Liver (tissue), 9 donors: ENCODE results near the gene SCLY. TPM values are rescaled to one million over a fixed set of nuclear protein-coding genes. Genes with fewer than 3 reads are reported as not detected.

Experiments
- DNase-seq: peaks from one replicate; pipeline ENCODE4 v3.0.0-alpha.2; 2017; ENCODE audit warnings: low spot score
- H3K27ac ChIP-seq, 2 donors: one replicate each; pipeline ENCODE4 v1.7.0; 2013; ENCODE audit warnings: inconsistent platforms in 2 of 2, low read length in 2 of 2, control low read depth in 1 of 2, low read depth in 1 of 2, mild to moderate bottlenecking in 1 of 2
- H3K27me3 ChIP-seq, 4 donors: one replicate each; pipeline versions ENCODE4 v1.6.1 to v1.7.0; 2013; ENCODE audit warnings: low read length in 3 of 4, inconsistent platforms in 1 of 4, mild to moderate bottlenecking in 1 of 4, moderate library complexity in 1 of 4; ENCODE audit not compliant: control insufficient read depth in 4 of 4, insufficient read depth in 4 of 4
- H3K36me3 ChIP-seq, 4 donors: one replicate each; pipeline versions ENCODE4 v1.6.1 to v1.7.0; 2013; ENCODE audit warnings: low read length in 3 of 4, mild to moderate bottlenecking in 3 of 4, low read depth in 1 of 4, moderate library complexity in 1 of 4; ENCODE audit not compliant: control insufficient read depth in 4 of 4, insufficient read depth in 3 of 4
- H3K4me1 ChIP-seq, 4 donors: one replicate each; pipeline versions ENCODE4 v1.6.1 to v1.7.0; 2013; ENCODE audit warnings: low read length in 3 of 4, mild to moderate bottlenecking in 3 of 4, moderate library complexity in 1 of 4; ENCODE audit not compliant: control insufficient read depth in 4 of 4, insufficient read depth in 4 of 4
- H3K4me3 ChIP-seq, 3 donors: one replicate each; pipeline versions ENCODE4 v1.6.1 to v1.7.0; 2013; ENCODE audit warnings: low read length in 3 of 3, control low read depth in 1 of 3, low read depth in 1 of 3, mild to moderate bottlenecking in 1 of 3
- H3K9ac ChIP-seq, 2 donors: one replicate each; pipeline ENCODE4 v1.7.0; 2013; ENCODE audit warnings: low read length in 2 of 2, mild to moderate bottlenecking in 2 of 2, moderate library complexity in 2 of 2, control low read depth in 1 of 2, low read depth in 1 of 2
- H3K9me3 ChIP-seq, 4 donors: one replicate each; pipeline versions ENCODE4 v1.6.1 to v1.7.0; 2013; ENCODE audit warnings: low read length in 3 of 4; ENCODE audit not compliant: control insufficient read depth in 4 of 4
- EGR1 ChIP-seq, 2 donors: IDR thresholded peaks; 2 replicates each; pipeline ENCODE4 v1.6.1; 2016 to 2018; ENCODE audit warnings: antibody characterized with exemption in 2 of 2, low read depth in 2 of 2
- FOXA1 ChIP-seq: IDR thresholded peaks from 2 replicates; pipeline ENCODE4 v1.6.1; 2016; ENCODE audit warnings: antibody characterized with exemption
- FOXA2 ChIP-seq: IDR thresholded peaks from 2 replicates; pipeline ENCODE4 v1.6.1; 2016; ENCODE audit warnings: antibody characterized with exemption
- GABPA ChIP-seq, 2 donors: IDR thresholded peaks in 1 of 2; conservative IDR thresholded peaks in 1 of 2; 2 replicates each; pipeline ENCODE4 v1.6.1; 2016; ENCODE audit warnings: antibody characterized with exemption in 2 of 2, mild to moderate bottlenecking in 1 of 2, moderate library complexity in 1 of 2
- HNF4A ChIP-seq, 2 donors: conservative IDR thresholded peaks; 2 replicates each; pipeline ENCODE4 v1.6.1; 2016; ENCODE audit warnings: antibody characterized with exemption in 2 of 2, mild to moderate bottlenecking in 2 of 2
- HNF4G ChIP-seq: IDR thresholded peaks from 2 replicates; pipeline ENCODE4 v1.6.1; 2016; ENCODE audit warnings: antibody characterized with exemption
- JUND ChIP-seq, 2 donors: IDR thresholded peaks; 2 replicates each; pipeline ENCODE4 v1.6.1; 2016; ENCODE audit warnings: antibody characterized with exemption in 2 of 2
- NR2F2 ChIP-seq: IDR thresholded peaks from 2 replicates; pipeline ENCODE4 v1.6.1; 2016; ENCODE audit warnings: antibody characterized with exemption
- RAD21 ChIP-seq, 2 donors: IDR thresholded peaks; 2 replicates each; pipeline ENCODE4 v1.6.1; 2016; ENCODE audit warnings: antibody characterized with exemption in 2 of 2, mild to moderate bottlenecking in 2 of 2
- RXRA ChIP-seq, 2 donors: IDR thresholded peaks; 2 replicates each; pipeline ENCODE4 v1.6.1; 2017 to 2018; ENCODE audit warnings: antibody characterized with exemption in 2 of 2, mild to moderate bottlenecking in 1 of 2
- SP1 ChIP-seq: IDR thresholded peaks from 2 replicates; pipeline ENCODE4 v1.6.1; 2018; ENCODE audit warnings: antibody characterized with exemption, mild to moderate bottlenecking
- TAF1 ChIP-seq: conservative IDR thresholded peaks from 2 replicates; pipeline ENCODE4 v1.6.1; 2016; ENCODE audit warnings: antibody characterized with exemption, mild to moderate bottlenecking
- YY1 ChIP-seq: IDR thresholded peaks from 2 replicates; pipeline ENCODE4 v1.6.1; 2016; ENCODE audit warnings: antibody characterized with exemption, mild to moderate bottlenecking
- WGBS: extraction: QIAGEN DNeasy Blood & Tissue Kit; methylation state at CpG from one replicate; pipeline ENCODE4 v1.1.7; 2013; 5-methylcytosine and 5-hydroxymethylcytosine counted together
- polyA plus RNA-seq, 2 donors: library from polyadenylated mRNA; stranded (reverse) in 1 of 2; unstranded in 1 of 2; fragments of 200-250 nt in 1 of 2; fragments of >200 nt in 1 of 2; fragmentation: Nextera tagmentation in 1 of 2; extraction: Ambion mirVana in 1 of 2; gene quantifications; one replicate each; pipeline versions ENCODE4 v1.2.1 to v1.2.3, GENCODE V29; 2013 to 2015
- total RNA-seq, 2 donors: library from RNA; depleted of rRNA; stranded (reverse); fragments of >200 nt; gene quantifications; one replicate each; pipeline ENCODE4 v1.2.3, GENCODE V29; 2014
- TF ChIP-seq, protein P1 (sequence below): IDR thresholded peaks from 2 replicates; pipeline ENCODE4 v1.6.1; 2016; ENCODE audit warnings: antibody characterized with exemption, mild to moderate bottlenecking
- TF ChIP-seq, protein P2 (sequence below): IDR thresholded peaks from 2 replicates; pipeline ENCODE4 v1.6.1; 2016; ENCODE audit warnings: antibody characterized with exemption
- TF ChIP-seq, protein P3 (sequence below): IDR thresholded peaks from 2 replicates; pipeline ENCODE4 v1.6.1; 2016; ENCODE audit warnings: antibody characterized with exemption
- TF ChIP-seq, protein P4 (sequence below): IDR thresholded peaks from 2 replicates; pipeline ENCODE4 v1.6.1; 2016; ENCODE audit warnings: antibody characterized with exemption
- TF ChIP-seq, protein P5 (sequence below): fragments of 150-350 bp; IDR thresholded peaks from 2 replicates; pipeline ENCODE4 v1.5.1; 2017; ENCODE audit warnings: improper control_type of control experiment, low read depth, low read length; ENCODE audit not compliant: missing input control
- donor health status: healthy.
- donor health status: healthy.
- donor health status: healthy.
- donor health status: healthy.
- donor health status: healthy.

SCLY gene
- total and polyA plus RNA-seq, 4 donors, result 21.6 to 39.2 (median 25.0) TPM

DNA sequence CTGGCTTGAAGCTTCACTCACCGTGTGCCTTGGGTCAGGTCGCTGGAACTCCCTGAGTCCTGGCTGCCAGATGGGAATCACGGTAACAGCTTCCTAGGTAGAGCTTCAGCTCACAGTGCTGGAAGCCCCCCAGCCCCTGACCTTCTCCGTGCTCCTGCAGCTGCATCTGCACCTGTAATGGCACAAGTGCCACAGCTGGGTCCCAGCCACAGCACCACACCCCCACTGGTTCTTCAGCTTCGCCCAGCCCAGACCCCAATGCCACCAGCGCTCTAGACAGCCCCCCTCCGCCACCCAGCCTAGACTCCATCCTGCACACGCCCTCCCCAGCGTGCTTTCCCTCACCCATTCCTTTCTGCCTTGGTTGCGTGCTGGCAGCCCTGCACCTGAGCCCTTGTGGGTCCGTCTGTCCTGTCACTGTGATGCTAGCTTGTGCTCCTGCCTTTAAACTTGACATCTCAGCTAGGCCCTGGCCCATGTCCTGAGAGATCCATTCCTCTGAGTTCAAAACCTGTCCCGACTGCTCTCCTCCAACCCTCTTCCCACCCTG, 31.8 kb downstream of the SCLY start:
- no peaks in the 10 kb centered on the region for H3K9me3 ChIP-seq
- TF ChIP-seq, protein P1, sequence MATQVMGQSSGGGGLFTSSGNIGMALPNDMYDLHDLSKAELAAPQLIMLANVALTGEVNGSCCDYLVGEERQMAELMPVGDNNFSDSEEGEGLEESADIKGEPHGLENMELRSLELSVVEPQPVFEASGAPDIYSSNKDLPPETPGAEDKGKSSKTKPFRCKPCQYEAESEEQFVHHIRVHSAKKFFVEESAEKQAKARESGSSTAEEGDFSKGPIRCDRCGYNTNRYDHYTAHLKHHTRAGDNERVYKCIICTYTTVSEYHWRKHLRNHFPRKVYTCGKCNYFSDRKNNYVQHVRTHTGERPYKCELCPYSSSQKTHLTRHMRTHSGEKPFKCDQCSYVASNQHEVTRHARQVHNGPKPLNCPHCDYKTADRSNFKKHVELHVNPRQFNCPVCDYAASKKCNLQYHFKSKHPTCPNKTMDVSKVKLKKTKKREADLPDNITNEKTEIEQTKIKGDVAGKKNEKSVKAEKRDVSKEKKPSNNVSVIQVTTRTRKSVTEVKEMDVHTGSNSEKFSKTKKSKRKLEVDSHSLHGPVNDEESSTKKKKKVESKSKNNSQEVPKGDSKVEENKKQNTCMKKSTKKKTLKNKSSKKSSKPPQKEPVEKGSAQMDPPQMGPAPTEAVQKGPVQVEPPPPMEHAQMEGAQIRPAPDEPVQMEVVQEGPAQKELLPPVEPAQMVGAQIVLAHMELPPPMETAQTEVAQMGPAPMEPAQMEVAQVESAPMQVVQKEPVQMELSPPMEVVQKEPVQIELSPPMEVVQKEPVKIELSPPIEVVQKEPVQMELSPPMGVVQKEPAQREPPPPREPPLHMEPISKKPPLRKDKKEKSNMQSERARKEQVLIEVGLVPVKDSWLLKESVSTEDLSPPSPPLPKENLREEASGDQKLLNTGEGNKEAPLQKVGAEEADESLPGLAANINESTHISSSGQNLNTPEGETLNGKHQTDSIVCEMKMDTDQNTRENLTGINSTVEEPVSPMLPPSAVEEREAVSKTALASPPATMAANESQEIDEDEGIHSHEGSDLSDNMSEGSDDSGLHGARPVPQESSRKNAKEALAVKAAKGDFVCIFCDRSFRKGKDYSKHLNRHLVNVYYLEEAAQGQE, result no peak
- TF ChIP-seq SP1, result no peak
- no peak for TF ChIP-seq HNF4G
- TF ChIP-seq, protein P2, sequence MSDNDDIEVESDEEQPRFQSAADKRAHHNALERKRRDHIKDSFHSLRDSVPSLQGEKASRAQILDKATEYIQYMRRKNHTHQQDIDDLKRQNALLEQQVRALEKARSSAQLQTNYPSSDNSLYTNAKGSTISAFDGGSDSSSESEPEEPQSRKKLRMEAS, result no peak
- no peak for TF ChIP-seq TAF1
- TF ChIP-seq EGR1 (IDR thresholded peaks at IDR 0.05; ENCODE audit: low read depth in 2 of 2), result no peak
- TF ChIP-seq, protein P3, sequence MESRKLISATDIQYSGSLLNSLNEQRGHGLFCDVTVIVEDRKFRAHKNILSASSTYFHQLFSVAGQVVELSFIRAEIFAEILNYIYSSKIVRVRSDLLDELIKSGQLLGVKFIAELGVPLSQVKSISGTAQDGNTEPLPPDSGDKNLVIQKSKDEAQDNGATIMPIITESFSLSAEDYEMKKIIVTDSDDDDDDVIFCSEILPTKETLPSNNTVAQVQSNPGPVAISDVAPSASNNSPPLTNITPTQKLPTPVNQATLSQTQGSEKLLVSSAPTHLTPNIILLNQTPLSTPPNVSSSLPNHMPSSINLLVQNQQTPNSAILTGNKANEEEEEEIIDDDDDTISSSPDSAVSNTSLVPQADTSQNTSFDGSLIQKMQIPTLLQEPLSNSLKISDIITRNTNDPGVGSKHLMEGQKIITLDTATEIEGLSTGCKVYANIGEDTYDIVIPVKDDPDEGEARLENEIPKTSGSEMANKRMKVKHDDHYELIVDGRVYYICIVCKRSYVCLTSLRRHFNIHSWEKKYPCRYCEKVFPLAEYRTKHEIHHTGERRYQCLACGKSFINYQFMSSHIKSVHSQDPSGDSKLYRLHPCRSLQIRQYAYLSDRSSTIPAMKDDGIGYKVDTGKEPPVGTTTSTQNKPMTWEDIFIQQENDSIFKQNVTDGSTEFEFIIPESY, result no peak
- TF ChIP-seq, protein P4, sequence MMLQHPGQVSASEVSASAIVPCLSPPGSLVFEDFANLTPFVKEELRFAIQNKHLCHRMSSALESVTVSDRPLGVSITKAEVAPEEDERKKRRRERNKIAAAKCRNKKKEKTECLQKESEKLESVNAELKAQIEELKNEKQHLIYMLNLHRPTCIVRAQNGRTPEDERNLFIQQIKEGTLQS, result no peak
- TF ChIP-seq YY1, result no peak
- no peak for TF ChIP-seq FOXA2
- TF ChIP-seq GABPA (IDR thresholded peaks at IDR 0.05 in 1 of 2, conservative IDR thresholded peaks at IDR 0.05 in 1 of 2), result no peak
- TF ChIP-seq RAD21 (IDR thresholded peaks at IDR 0.05), result no peak
- no peak for TF ChIP-seq RXRA (IDR thresholded peaks at IDR 0.05)
- no peak for TF ChIP-seq NR2F2
- TF ChIP-seq JUND (IDR thresholded peaks at IDR 0.05), result no peak
- no peak for TF ChIP-seq HNF4A (conservative IDR thresholded peaks at IDR 0.05)
- TF ChIP-seq, protein P5, sequence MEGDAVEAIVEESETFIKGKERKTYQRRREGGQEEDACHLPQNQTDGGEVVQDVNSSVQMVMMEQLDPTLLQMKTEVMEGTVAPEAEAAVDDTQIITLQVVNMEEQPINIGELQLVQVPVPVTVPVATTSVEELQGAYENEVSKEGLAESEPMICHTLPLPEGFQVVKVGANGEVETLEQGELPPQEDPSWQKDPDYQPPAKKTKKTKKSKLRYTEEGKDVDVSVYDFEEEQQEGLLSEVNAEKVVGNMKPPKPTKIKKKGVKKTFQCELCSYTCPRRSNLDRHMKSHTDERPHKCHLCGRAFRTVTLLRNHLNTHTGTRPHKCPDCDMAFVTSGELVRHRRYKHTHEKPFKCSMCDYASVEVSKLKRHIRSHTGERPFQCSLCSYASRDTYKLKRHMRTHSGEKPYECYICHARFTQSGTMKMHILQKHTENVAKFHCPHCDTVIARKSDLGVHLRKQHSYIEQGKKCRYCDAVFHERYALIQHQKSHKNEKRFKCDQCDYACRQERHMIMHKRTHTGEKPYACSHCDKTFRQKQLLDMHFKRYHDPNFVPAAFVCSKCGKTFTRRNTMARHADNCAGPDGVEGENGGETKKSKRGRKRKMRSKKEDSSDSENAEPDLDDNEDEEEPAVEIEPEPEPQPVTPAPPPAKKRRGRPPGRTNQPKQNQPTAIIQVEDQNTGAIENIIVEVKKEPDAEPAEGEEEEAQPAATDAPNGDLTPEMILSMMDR, result no peak
- TF ChIP-seq FOXA1, result no peak
- H3K27me3 ChIP-seq, result no peaks in the 10 kb centered on the region
- no peak overlapping the region for H3K9ac ChIP-seq
- no peaks in the 10 kb centered on the region for H3K4me1 ChIP-seq
- no peak overlapping the region for H3K27ac ChIP-seq
- no peak for DNase-seq
- no peak overlapping the region for H3K4me3 ChIP-seq
- peaks cover 0 to 12% (median 3%) of the 10 kb centered on the region in 4 donors for H3K36me3 ChIP-seq
- WGBS, result 96% methylated on average over 12 of the region's 12 CpGs
